Measurements from ENCODE around the gene HEG1.
"Not testable (repeated sequence)": the region's sequence is repeated elsewhere in the genome, so short reads cannot be mapped to it uniquely, and the experiment has no call there.

HEG1 gene

DNA sequence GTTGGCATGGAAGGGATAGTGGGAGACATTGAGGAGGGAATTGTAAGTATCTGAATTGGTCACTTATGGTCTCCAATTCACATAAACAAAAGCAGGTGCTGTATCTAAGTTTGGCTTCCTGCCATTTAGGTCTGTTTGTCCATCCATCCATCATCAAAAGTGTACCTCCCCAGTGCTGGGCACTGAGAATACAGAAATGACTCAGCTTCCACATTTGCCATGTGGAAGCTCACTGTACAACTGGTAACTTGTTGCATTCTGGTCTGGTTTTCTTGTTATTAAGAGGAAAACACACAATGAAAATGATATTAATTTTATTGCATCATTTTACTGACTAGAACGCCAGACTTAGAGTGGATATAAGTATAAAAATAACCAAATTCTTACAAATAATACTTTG, 90.4 kb downstream of the HEG1 start:
- H3K9me3 ChIP-seq (ENCODE audit: control insufficient read depth, insufficient read depth, low read length) = no peaks in the 10 kb centered on the region; the same call in 1 of the 2 replicates
- H3K4me1 ChIP-seq (ENCODE audit: insufficient read depth, low read length) = no peaks in the 10 kb centered on the region
- no peak overlapping the region for H3K9ac ChIP-seq (ENCODE audit: low read depth, low read length)
- peaks cover 4% of the 10 kb centered on the region; the same call in 1 of the 2 replicates for H3K36me3 ChIP-seq (ENCODE audit: insufficient read depth, low read length)

DNA sequence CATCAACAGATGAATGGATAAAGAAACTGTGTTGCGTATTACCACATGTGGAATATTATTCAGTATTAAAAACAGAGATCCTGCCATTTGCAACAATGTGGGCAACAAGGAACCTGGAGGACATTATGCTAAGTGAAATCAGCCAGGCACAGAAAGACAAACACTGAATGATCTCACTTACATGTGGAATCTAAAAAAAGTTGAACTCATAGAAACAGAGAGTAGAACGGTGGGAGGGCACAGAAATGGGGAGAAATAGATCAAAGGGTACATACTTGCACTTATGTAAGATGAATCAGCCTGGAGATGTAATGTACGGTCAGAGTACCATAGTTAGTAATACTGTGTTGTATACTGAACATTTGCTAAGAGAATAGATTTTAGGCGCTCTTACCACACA, 91.4 kb downstream of the HEG1 start:
- Histone ChIP-seq H3K36me3 (ENCODE audit: insufficient read depth, low read length) (no peaks in the 10 kb centered on the region), H3K9ac (ENCODE audit: low read depth, low read length) (no peak overlapping the region), H3K9me3 (ENCODE audit: control insufficient read depth, insufficient read depth, low read length) (no peaks in the 10 kb centered on the region; the same call in 1 of the 2 replicates), H3K4me1 (ENCODE audit: insufficient read depth, low read length) (no peaks in the 10 kb centered on the region)

DNA sequence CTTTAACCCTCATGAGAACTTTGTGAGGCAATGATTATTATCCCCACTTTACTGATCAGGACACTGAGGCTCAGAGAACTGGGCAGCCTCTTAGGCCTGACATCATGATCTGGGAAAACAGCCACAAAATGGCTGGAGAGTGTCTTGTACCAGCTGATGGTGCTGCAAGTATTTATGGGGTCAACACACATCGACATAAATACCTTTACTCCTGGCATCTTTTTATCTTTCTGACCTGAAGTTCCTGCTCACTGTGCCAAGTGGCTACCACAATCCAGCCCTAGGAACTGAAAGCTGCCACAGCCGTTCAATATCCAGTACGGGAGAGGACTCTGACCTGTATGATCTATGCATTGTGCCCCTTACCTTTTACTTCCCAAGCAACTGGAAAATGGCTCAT, 92.0 kb downstream of the HEG1 start:
- no peaks in the 10 kb centered on the region; the same call in 1 of the 2 replicates for H3K9me3 ChIP-seq (ENCODE audit: control insufficient read depth, insufficient read depth, low read length)
- no peak overlapping the region for H3K9ac ChIP-seq (ENCODE audit: low read depth, low read length)
- no peaks in the 10 kb centered on the region for H3K36me3 ChIP-seq (ENCODE audit: insufficient read depth, low read length)
- H3K4me1 ChIP-seq (ENCODE audit: insufficient read depth, low read length) = no peaks in the 10 kb centered on the region

DNA sequence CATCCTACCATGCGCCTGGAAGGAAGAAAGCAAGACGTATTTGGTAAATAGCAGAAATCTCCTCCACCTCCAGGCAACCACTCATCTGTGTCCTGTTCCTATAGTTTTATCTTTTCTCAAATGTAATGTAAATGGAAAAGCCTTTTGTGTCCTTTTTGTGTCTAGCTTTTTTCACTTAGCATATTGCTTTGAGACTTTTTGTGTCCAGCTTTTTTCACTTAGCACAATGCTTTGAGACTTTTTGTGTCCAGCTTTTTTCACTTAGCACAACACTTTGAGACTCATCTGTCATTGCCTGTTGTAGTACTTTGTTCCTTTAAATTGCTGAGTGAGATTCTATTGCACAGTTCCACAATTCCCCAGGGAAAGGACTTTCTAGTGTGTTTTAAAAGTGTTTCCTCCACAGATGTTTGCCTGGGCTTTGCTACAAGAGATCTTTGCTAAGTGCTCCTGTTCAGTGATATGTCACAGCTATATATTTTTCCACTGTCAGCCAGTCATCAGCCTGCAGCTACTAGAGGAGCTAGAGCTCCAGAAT, 93.3 kb downstream of the HEG1 start:
- Histone ChIP-seq H3K4me1 (ENCODE audit: insufficient read depth, low read length) (no peaks in the 10 kb centered on the region), H3K9me3 (ENCODE audit: control insufficient read depth, insufficient read depth, low read length) (no peaks in the 10 kb centered on the region; the same call in 1 of the 2 replicates), H3K36me3 (ENCODE audit: insufficient read depth, low read length) (no peaks in the 10 kb centered on the region), H3K9ac (ENCODE audit: low read depth, low read length) (no peak overlapping the region)

DNA sequence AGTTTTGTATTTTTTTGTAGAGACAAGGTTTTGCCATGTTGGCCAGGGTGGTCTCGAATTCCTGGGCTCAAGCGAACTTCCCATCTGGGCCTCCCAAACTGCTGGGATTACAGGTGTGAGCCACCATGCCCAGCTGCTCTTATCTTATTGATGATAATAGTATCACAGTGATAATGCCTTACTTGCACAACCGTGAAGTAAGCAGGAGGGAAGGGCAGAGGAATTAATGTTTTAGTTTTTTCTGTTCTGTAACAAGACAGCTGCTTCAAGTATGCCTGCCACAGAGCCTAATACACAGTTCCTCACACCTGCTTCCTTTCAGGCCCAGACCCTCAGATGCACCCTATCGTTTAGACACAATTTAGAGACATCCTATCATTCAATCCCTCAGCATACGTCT, 95.1 kb downstream of the HEG1 start:
- Histone ChIP-seq H3K9me3 (ENCODE audit: control insufficient read depth, insufficient read depth, low read length) (no peaks in the 10 kb centered on the region; the same call in 1 of the 2 replicates), H3K4me1 (ENCODE audit: insufficient read depth, low read length) (no peaks in the 10 kb centered on the region), H3K9ac (ENCODE audit: low read depth, low read length) (no peak overlapping the region), H3K36me3 (ENCODE audit: insufficient read depth, low read length) (no peaks in the 10 kb centered on the region)

DNA sequence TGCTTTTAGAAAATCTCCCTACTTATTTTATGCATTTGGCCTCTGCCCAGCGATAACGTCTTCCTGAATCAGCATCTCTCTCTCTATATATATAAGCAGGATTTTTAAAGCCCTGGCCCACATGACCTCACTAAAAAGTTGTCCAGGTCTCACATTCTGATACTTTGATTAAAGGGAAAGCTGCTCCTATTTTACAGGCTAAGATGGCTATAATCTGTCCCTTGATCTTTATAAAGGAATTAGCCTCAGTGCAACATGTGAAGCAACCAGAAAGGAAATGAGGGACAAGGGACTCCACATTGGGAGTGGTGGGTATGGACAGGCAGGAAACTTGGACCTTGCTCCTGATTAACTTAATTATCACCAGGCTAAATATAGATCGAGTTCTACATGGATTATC, 95.7 kb downstream of the HEG1 start:
- H3K9me3 ChIP-seq (ENCODE audit: control insufficient read depth, insufficient read depth, low read length) = no peaks in the 10 kb centered on the region; the same call in 1 of the 2 replicates
- H3K9ac ChIP-seq (ENCODE audit: low read depth, low read length) = no peak overlapping the region

DNA sequence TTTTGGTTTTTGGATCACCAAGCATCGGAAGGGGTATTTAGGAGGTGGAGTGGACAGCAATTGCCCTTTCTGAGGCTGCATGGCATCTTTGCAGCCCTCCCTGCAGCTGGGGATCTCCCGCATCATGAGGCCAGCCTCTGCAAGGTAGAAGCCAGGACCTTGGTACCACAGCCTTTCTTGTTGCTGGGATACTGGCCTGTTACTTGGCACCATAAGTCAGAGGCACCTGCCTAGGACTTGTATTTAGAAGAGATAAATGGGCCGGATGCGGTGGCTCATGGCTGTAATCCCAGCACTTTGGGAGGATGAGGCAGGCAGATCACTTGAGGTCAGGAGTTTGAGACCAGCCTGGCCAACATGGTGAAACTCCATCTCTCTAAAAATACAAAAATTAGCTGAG, 97.8 kb downstream of the HEG1 start:
- H3K9me3 ChIP-seq (ENCODE audit: control insufficient read depth, insufficient read depth, low read length); H3K4me1 ChIP-seq (ENCODE audit: insufficient read depth, low read length); H3K36me3 ChIP-seq (ENCODE audit: insufficient read depth, low read length); H3K9ac ChIP-seq (ENCODE audit: low read depth, low read length): not testable (repeated sequence)

More for the DNA sequence above, 95.7 kb downstream of the HEG1 start:
- no peaks in the 10 kb centered on the region for H3K4me1 ChIP-seq (ENCODE audit: insufficient read depth, low read length)
- H3K36me3 ChIP-seq (ENCODE audit: insufficient read depth, low read length) = no peaks in the 10 kb centered on the region

DNA sequence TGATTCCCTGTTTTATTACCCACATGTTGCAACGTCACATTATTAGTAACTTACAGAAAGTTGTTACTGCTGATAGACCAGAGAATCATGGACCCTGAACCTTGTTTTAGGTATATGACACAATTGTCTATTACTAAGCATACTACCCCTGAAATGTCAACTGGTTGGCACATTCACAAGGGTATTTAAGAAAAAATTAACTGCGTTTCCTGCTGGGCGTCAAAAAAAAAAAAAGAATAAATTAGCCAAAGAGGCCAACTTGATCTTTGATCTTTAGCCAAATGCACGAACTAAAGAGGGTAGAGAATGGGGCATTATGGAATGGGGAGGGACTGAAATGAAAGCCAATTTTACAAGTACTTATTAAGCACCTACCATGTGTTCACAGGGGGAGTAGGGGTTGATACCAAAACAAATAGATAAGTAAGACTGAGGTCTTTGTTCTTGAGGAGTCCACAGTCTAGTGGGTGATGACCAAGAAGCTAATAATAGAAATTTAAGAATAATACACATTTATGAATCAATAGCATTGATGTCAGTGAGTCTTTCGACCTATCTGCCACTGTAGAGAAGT, 103.4 kb downstream of the HEG1 start:
- H3K9me3 ChIP-seq (ENCODE audit: control insufficient read depth, insufficient read depth, low read length) = no peaks in the 10 kb centered on the region
- H3K9ac ChIP-seq (ENCODE audit: low read depth, low read length) = no peak overlapping the region
- H3K4me1 ChIP-seq (ENCODE audit: insufficient read depth, low read length) = peaks cover 8% of the 10 kb centered on the region; the same call in 1 of the 2 replicates
- no peaks in the 10 kb centered on the region for H3K36me3 ChIP-seq (ENCODE audit: insufficient read depth, low read length)

DNA sequence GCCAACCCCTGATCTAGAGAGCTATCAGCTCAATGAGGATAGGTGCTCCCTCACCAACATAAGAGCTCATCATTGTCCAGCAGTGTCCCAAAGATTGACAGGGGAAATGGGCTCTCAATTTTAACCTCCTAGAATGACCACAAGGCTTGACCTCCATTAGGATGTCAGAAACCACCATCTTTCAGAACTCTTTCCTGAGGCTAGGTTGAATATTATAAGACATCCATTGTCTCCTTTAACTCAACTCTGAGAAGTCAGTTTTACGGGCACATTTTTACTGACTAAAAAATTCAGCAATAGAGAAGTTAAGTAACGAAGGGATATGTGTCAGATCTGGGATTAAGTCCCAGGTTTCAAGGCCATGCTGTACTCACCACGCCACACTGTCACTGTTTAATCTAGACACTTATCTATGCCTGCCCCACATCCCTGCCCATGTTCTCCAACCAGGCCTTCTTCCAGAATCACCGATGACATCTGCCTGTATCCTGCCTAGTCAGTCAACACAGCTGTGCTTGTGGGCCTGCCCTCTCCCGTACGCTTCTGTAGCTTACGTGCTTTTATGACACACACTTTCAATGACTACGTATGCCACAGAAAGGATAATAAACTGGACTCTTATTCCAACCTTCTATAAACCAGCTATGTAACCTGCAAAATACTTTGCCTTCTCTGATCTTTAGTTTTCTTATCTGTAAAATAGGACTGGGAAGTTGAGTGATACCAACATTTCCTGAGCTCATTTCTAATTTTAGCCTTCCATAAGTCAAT, 104.1 kb downstream of the HEG1 start:
- no peaks in the 10 kb centered on the region for H3K9me3 ChIP-seq (ENCODE audit: control insufficient read depth, insufficient read depth, low read length)
- H3K9ac ChIP-seq (ENCODE audit: low read depth, low read length) = no peak overlapping the region
- peaks cover 8% of the 10 kb centered on the region; the same call in 1 of the 2 replicates for H3K4me1 ChIP-seq (ENCODE audit: insufficient read depth, low read length)
- H3K36me3 ChIP-seq (ENCODE audit: insufficient read depth, low read length) = no peaks in the 10 kb centered on the region

DNA sequence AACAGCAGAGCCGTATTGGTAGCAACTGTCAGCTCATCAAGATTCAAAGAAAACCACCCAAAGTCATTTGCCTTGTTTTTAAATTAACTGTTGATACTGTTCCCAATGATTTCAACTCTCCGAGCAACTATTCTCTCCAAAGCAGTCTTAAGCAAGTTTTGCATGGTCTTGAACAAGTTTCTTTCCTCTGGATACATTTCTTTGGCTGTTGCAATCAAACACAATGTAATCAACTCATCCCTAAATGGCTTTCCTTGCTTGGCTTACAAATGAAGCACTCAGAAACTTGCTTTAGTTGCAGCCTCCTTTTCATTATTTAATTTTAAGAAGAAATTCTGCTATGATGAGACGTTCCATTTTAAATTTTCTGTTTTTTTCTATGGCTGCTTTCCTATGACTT, 105.8 kb downstream of the HEG1 start:
- peaks cover 8% of the 10 kb centered on the region; the same call in 1 of the 2 replicates for H3K4me1 ChIP-seq (ENCODE audit: insufficient read depth, low read length)
- no peak overlapping the region for H3K9ac ChIP-seq (ENCODE audit: low read depth, low read length)
- no peaks in the 10 kb centered on the region for H3K9me3 ChIP-seq (ENCODE audit: control insufficient read depth, insufficient read depth, low read length)
- H3K36me3 ChIP-seq (ENCODE audit: insufficient read depth, low read length) = no peaks in the 10 kb centered on the region

DNA sequence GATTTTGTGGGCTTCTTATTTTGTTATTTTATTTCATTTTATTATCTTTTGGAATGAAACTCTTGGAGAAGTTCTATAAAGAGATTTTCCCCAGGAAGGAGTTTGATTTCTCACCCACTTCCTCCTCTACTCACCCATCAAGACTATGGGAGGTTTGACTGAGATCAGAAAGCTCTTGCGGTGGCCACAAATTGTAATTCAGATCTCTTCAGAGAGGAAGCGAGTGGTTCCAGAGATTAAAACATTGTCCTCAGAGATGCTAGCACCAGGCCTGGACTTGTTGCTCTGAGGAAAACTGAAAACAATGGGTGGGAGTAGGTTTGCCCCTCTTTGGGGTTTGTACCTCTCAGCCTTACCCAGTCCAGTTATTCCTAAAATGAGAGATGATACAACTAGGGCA, 113.2 kb downstream of the HEG1 start:
- Histone ChIP-seq H3K9ac (ENCODE audit: low read depth, low read length) (no peak overlapping the region), H3K36me3 (ENCODE audit: insufficient read depth, low read length) (no peaks in the 10 kb centered on the region), H3K4me1 (ENCODE audit: insufficient read depth, low read length) (no peaks in the 10 kb centered on the region), H3K9me3 (ENCODE audit: control insufficient read depth, insufficient read depth, low read length) (no peaks in the 10 kb centered on the region)

DNA sequence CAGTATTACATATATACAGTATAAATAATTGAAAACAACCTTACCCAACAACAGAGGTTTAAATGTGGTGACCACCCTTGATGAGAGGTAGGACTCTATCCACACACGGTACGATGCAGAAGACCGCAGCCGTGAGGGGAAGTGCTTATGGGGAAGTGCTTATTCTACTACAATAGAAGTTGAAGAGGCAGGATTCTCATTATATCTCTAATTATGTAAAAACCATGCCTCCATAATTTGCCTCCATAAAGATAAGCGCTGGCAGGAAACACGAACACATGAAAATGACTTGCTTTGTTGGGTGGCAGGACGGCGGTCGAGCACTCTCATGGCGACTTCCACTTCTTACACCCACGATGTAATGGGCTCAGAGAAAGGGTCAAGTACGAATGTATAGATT, 114.0 kb downstream of the HEG1 start:
- H3K9ac ChIP-seq (ENCODE audit: low read depth, low read length) = no peak overlapping the region
- H3K4me1 ChIP-seq (ENCODE audit: insufficient read depth, low read length) = no peaks in the 10 kb centered on the region
- H3K9me3 ChIP-seq (ENCODE audit: control insufficient read depth, insufficient read depth, low read length) = no peaks in the 10 kb centered on the region
- no peaks in the 10 kb centered on the region for H3K36me3 ChIP-seq (ENCODE audit: insufficient read depth, low read length)

DNA sequence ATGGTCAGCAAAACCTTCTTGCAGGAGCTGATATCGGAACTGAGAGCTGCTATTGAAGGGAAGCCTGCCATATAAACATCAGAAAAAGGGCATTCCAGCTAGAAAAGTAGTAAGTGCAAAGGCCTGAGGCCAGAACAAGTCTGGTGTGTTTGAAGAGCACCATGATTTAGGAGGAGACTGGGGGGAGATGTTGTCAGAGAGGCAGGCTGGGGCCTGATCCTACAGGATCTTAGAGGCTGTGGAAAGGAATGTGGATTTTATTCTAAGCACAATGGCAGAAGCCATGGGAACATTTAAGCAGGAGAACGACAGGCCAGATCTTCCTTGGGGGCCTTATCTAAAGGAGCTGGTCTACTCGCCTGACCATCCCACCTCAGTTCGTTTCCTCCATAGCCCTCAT, 116.1 kb downstream of the HEG1 start:
- Histone ChIP-seq H3K9me3 (ENCODE audit: control insufficient read depth, insufficient read depth, low read length) (no peaks in the 10 kb centered on the region), H3K9ac (ENCODE audit: low read depth, low read length) (no peak overlapping the region), H3K4me1 (ENCODE audit: insufficient read depth, low read length) (no peaks in the 10 kb centered on the region), H3K36me3 (ENCODE audit: insufficient read depth, low read length) (no peaks in the 10 kb centered on the region)

DNA sequence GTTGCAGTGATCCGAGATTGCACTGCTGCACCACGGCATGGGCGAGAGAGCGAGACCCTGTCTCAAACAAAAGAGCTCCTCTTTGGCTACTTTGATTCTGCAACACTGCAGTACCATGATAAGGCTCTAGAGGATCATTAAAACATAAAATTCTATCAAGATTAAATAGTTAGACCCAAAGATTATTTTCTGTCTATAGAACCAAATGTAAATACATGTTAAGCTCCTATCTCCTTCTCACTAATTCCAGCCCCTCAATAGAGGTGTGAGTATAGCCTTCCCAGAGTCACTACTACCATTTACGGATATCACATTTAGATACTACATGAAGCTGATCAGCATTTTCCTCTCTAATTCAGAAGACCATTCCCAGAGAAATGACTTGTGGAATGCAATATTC, 116.9 kb downstream of the HEG1 start:
- no peak overlapping the region for H3K9ac ChIP-seq (ENCODE audit: low read depth, low read length)
- no peaks in the 10 kb centered on the region for H3K9me3 ChIP-seq (ENCODE audit: control insufficient read depth, insufficient read depth, low read length)
- no peaks in the 10 kb centered on the region for H3K36me3 ChIP-seq (ENCODE audit: insufficient read depth, low read length)
- no peaks in the 10 kb centered on the region for H3K4me1 ChIP-seq (ENCODE audit: insufficient read depth, low read length)

DNA sequence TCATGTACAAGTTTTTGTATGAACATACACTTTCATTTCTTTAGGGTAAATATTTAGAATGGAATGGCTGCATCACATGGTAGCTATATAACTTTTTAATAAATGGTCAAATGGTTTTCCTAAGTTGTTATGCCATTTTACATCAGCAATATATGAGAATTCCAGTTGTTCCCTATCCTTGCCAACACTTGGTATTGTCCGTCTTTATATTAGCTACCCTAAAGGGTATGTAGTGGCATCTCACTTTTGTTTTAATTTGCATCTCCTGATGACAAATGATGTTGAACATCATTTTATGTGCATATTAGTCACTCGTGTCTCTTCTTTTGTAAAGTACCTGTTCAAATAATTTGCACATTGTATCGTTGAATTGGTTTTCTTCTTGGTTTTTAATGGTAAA, 118.7 kb downstream of the HEG1 start:
- H3K4me1 ChIP-seq (ENCODE audit: insufficient read depth, low read length) = no peaks in the 10 kb centered on the region
- no peak overlapping the region for H3K9ac ChIP-seq (ENCODE audit: low read depth, low read length)
- no peaks in the 10 kb centered on the region for H3K9me3 ChIP-seq (ENCODE audit: control insufficient read depth, insufficient read depth, low read length)
- H3K36me3 ChIP-seq (ENCODE audit: insufficient read depth, low read length) = no peaks in the 10 kb centered on the region

Data from ES-I3 (cell line).